GM12878 (cell line): Measurements from ENCODE around the gene COX17. TPM values are rescaled to one million over a fixed set of nuclear protein-coding genes. Genes with fewer than 3 reads are reported as not detected.

Source experiments
- ATF2 ChIP-seq: IDR thresholded peaks from 2 replicates; pipeline ENCODE4 v1.6.1; 2012; ENCODE audit warnings: low read length, inconsistent platforms
- IKZF1 ChIP-seq: fragments of 450-650 bp; conservative IDR thresholded peaks from 2 replicates; pipeline ENCODE4 v1.6.1; 2017; ENCODE audit warnings: antibody characterized with exemption, mild to moderate bottlenecking
- KLF5 ChIP-seq: fragments of 450-650 bp; IDR thresholded peaks from 2 replicates; pipeline ENCODE4 v1.6.1; 2014; ENCODE audit warnings: mild to moderate bottlenecking; ENCODE audit not compliant: partially characterized antibody
- NBN ChIP-seq: fragments of 450-650 bp; IDR thresholded peaks from 2 replicates; pipeline ENCODE4 v1.6.1; 2016
- NR2C2 ChIP-seq: IDR thresholded peaks from 2 replicates; pipeline ENCODE4 v1.6.1; 2011; ENCODE audit warnings: borderline replicate concordance, low read depth; ENCODE audit not compliant: control insufficient read depth, insufficient read length
- PKNOX1 ChIP-seq: fragments of 450-650 bp; IDR thresholded peaks from 2 replicates; pipeline ENCODE4 v1.6.1; 2016; ENCODE audit warnings: mild to moderate bottlenecking
- RUNX3 ChIP-seq: IDR thresholded peaks from 2 replicates; pipeline ENCODE4 v1.6.1; 2012; ENCODE audit warnings: low read length, inconsistent platforms
- SP1 ChIP-seq: IDR thresholded peaks from one replicate; pipeline ENCODE4 v1.6.1; 2011; ENCODE audit warnings: low read depth, low read length
- SUZ12 ChIP-seq: fragments of 200-600 bp; sonication (generic); IDR thresholded peaks from one replicate; pipeline ENCODE4 v1.6.1; 2018; ENCODE audit warnings: antibody characterized with exemption, mild to moderate bottlenecking; ENCODE audit not compliant: unreplicated experiment
- ZNF687 ChIP-seq: fragments of 450-650 bp; IDR thresholded peaks from 2 replicates; pipeline ENCODE4 v1.6.1; 2017; ENCODE audit warnings: mild to moderate bottlenecking, moderate library complexity
- polyA plus RNA-seq, 11 experiments: library from polyadenylated mRNA; depleted of rRNA in 4 of 11; unstranded in 6 of 11; stranded (reverse) in 5 of 11; fragments of >200 nt; fragmentation: Nextera tagmentation in 4 of 11; fragmentation: Illumina TruSeq in 1 of 11; extraction: Ambion mirVana in 4 of 11; extraction: Trizol in 1 of 11; gene quantifications; 1 replicate in 1 of 11; 2 replicates in 10 of 11; pipeline versions ENCODE4 v1.2.1 to v1.2.3, GENCODE V29; 2011 to 2016; ENCODE audit warnings: inconsistent platforms in 2 of 11, missing spikeins in 2 of 11, low read depth in 1 of 11
- total RNA-seq, 4 experiments: library from RNA; depleted of rRNA in 3 of 4; stranded (reverse); fragments of >200 nt in 3 of 4; fragmentation: Illumina TruSeq in 1 of 4; extraction: Trizol in 1 of 4; gene quantifications; 2 replicates each; pipeline versions ENCODE4 v1.2.1 to v1.2.3, GENCODE V29; 2013 to 2021
- TF ChIP-seq, protein P1 (sequence below): fragments of 450-650 bp; IDR thresholded peaks from 2 replicates; pipeline ENCODE4 v1.6.1; 2016; ENCODE audit warnings: mild to moderate bottlenecking, moderate library complexity, borderline replicate concordance
- TF ChIP-seq, protein P2 (sequence below): IDR thresholded peaks from 2 replicates; pipeline ENCODE4 v1.6.1; 2011; ENCODE audit warnings: borderline replicate concordance, low read depth, mild to moderate bottlenecking, moderate library complexity, low read length; ENCODE audit not compliant: insufficient read depth, poor library complexity, severe bottlenecking
- TF ChIP-seq, protein P3 (sequence below), 3 experiments: IDR thresholded peaks in 2 of 3; conservative IDR thresholded peaks in 1 of 3; 2 replicates each; pipeline ENCODE4 v1.5.1; 2011; ENCODE audit warnings: low read depth in 3 of 3, low read length in 3 of 3, mild to moderate bottlenecking in 3 of 3, control low read depth in 2 of 3, moderate library complexity in 2 of 3, inconsistent platforms in 1 of 3, mixed read lengths in 1 of 3; ENCODE audit not compliant: control insufficient read depth in 2 of 3, insufficient read depth in 1 of 3; ENCODE audit errors: extremely low read depth in 1 of 3

COX17 gene
- total and polyA plus RNA-seq, 10 of the 15 experiments (the other 5 are each of a cell fraction or from before 2014, with no cell fraction given), result 111 to 717 (median 243) TPM

DNA sequence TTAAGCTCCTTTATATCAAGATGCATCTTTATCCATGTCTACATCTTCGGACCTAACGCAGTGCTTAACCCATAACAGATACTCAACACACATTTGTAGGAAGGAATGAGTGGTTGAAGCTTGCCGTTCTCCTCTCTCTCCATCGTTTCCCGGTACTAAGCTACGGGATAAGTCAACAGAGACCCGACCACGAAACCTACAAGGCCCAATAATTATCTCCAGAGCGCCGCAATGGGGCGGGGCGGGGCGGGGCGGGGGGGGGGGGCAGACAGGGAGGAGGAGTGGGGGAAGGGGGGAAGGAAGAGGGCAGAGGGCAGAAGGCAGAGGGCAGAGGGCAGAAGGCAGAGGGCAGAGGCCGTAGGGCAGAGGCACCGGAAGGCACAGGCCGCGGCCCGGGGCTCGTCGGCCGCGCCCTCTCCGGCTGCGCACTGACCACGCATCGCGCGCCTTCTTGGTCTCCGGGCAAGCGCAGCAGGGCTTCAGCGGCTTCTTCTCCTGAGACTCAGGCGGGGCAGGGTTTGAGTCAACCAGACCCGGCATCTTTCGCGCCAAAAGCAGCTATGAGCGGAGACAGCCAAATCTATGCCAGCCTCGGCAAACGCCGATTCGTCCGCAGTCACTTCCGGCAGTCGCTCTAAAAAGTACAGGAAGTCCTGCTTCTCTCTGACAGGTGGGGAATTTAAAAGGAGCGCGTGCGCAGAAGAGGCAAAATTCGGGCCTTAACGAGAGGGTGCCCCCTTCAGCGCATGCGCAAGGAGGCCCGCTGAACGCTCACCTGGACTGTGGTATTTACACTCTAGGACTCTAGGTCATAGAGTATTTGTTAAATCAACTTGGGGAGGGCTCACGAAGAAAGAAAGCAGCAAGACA is at the start of gene COX17 (continued):
- TF ChIP-seq, protein P1, sequence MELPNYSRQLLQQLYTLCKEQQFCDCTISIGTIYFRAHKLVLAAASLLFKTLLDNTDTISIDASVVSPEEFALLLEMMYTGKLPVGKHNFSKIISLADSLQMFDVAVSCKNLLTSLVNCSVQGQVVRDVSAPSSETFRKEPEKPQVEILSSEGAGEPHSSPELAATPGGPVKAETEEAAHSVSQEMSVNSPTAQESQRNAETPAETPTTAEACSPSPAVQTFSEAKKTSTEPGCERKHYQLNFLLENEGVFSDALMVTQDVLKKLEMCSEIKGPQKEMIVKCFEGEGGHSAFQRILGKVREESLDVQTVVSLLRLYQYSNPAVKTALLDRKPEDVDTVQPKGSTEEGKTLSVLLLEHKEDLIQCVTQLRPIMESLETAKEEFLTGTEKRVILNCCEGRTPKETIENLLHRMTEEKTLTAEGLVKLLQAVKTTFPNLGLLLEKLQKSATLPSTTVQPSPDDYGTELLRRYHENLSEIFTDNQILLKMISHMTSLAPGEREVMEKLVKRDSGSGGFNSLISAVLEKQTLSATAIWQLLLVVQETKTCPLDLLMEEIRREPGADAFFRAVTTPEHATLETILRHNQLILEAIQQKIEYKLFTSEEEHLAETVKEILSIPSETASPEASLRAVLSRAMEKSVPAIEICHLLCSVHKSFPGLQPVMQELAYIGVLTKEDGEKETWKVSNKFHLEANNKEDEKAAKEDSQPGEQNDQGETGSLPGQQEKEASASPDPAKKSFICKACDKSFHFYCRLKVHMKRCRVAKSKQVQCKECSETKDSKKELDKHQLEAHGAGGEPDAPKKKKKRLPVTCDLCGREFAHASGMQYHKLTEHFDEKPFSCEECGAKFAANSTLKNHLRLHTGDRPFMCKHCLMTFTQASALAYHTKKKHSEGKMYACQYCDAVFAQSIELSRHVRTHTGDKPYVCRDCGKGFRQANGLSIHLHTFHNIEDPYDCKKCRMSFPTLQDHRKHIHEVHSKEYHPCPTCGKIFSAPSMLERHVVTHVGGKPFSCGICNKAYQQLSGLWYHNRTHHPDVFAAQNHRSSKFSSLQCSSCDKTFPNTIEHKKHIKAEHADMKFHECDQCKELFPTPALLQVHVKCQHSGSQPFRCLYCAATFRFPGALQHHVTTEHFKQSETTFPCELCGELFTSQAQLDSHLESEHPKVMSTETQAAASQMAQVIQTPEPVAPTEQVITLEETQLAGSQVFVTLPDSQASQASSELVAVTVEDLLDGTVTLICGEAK, result peak; percentile 85; the same call in 1 of the 2 replicates
- TF ChIP-seq, protein P2, sequence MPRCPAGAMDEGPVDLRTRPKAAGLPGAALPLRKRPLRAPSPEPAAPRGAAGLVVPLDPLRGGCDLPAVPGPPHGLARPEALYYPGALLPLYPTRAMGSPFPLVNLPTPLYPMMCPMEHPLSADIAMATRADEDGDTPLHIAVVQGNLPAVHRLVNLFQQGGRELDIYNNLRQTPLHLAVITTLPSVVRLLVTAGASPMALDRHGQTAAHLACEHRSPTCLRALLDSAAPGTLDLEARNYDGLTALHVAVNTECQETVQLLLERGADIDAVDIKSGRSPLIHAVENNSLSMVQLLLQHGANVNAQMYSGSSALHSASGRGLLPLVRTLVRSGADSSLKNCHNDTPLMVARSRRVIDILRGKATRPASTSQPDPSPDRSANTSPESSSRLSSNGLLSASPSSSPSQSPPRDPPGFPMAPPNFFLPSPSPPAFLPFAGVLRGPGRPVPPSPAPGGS, result no peak
- TF ChIP-seq IKZF1, result peak; percentile 96
- no peak for TF ChIP-seq SUZ12
- TF ChIP-seq ATF2, result no peak
- peak; percentile 70; the same call in 1 of the 2 replicates for TF ChIP-seq NBN
- TF ChIP-seq KLF5, result peak; percentile 87
- TF ChIP-seq, protein P3, sequence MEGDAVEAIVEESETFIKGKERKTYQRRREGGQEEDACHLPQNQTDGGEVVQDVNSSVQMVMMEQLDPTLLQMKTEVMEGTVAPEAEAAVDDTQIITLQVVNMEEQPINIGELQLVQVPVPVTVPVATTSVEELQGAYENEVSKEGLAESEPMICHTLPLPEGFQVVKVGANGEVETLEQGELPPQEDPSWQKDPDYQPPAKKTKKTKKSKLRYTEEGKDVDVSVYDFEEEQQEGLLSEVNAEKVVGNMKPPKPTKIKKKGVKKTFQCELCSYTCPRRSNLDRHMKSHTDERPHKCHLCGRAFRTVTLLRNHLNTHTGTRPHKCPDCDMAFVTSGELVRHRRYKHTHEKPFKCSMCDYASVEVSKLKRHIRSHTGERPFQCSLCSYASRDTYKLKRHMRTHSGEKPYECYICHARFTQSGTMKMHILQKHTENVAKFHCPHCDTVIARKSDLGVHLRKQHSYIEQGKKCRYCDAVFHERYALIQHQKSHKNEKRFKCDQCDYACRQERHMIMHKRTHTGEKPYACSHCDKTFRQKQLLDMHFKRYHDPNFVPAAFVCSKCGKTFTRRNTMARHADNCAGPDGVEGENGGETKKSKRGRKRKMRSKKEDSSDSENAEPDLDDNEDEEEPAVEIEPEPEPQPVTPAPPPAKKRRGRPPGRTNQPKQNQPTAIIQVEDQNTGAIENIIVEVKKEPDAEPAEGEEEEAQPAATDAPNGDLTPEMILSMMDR (IDR thresholded peaks at IDR 0.05 in 2 of 3, conservative IDR thresholded peaks at IDR 0.05 in 1 of 3; ENCODE audit: control insufficient read depth in 2 of 3, extremely low read depth in 1 of 3, insufficient read depth in 1 of 3, low read depth in 3 of 3, low read length in 3 of 3), result no peak
- peak; percentile 67; the same call in 1 of the 2 replicates for TF ChIP-seq RUNX3
- peak; percentile 92 for TF ChIP-seq PKNOX1
- TF ChIP-seq ZNF687, result peak; percentile 78
- peak; percentile 88 for TF ChIP-seq NR2C2
- TF ChIP-seq SP1, result no peak
